ENCODE measurements around the gene INPP5D.

GRCh38 chr2:233011268-233011650 is 48.9 kb upstream of the INPP5D start:
- no peak for TF ChIP-seq POLR2A (IDR thresholded peaks at IDR 0.05)
- no peak for TF ChIP-seq CTCF (IDR thresholded peaks at IDR 0.05)
- no peak for TF ChIP-seq EP300 (IDR thresholded peaks at IDR 0.05)
- TF ChIP-seq POLR2AphosphoS5 (IDR thresholded peaks at IDR 0.05) = no peak

All from suprapubic skin (tissue), 4 donors.